ENCODE results near the gene NUP214.

NUP214 gene

GRCh38 chr9:131104016-131104740 is 21.2 kb upstream of the NUP214 start:
- Histone ChIP-seq H3K4me3 (ENCODE audit: low read length) (no peak overlapping the region), H3K27me3 (ENCODE audit: low read depth, low read length) (no peaks in the 10 kb centered on the region), H3K36me3 (replicated peaks; ENCODE audit: low read depth, low read length) (no peaks in the 10 kb centered on the region), H2AFZ (ENCODE audit: low read depth, low read length) (no peak overlapping the region), H3K27ac (ENCODE audit: low read length) (no peak overlapping the region), H3K4me1 (ENCODE audit: low read length) (0 out of 2 replicates have a peak, but pooled peaks cover 3% of the 10 kb centered on the region), H4K20me1 (ENCODE audit: insufficient read depth, low read length) (no peaks in the 10 kb centered on the region), H3K4me2 (ENCODE audit: low read length) (no peak overlapping the region), H3K79me2 (ENCODE audit: low read length) (no peaks in the 10 kb centered on the region), H3K9ac (ENCODE audit: low read length) (no peak overlapping the region), H3K9me3 (ENCODE audit: insufficient read depth, low read length) (no peaks in the 10 kb centered on the region)
- TF ChIP-seq CTCF (IDR thresholded peaks at IDR 0.05; ENCODE audit: low read depth, low read length) (no peak), EZH2phosphoT487 (IDR thresholded peaks at IDR 0.05; ENCODE audit: low read depth) (no peak)

GRCh38 chr9:131105952-131106351 is 19.4 kb upstream of the NUP214 start:
- TF ChIP-seq EZH2phosphoT487 (IDR thresholded peaks at IDR 0.05; ENCODE audit: low read depth): no peak
- TF ChIP-seq CTCF (IDR thresholded peaks at IDR 0.05; ENCODE audit: low read depth, low read length): no peak
- Histone ChIP-seq H3K4me2 (ENCODE audit: low read length) (no peak overlapping the region), H3K79me2 (ENCODE audit: low read length) (no peaks in the 10 kb centered on the region)

GRCh38 chr9:131107760-131108159 is 17.6 kb upstream of the NUP214 start:
- H3K79me2 ChIP-seq (ENCODE audit: low read length): no peaks in the 10 kb centered on the region
- no peaks in the 10 kb centered on the region for H3K9me3 ChIP-seq (ENCODE audit: insufficient read depth, low read length)
- H3K4me2 ChIP-seq (ENCODE audit: low read length): no peak overlapping the region
- TF ChIP-seq CTCF (IDR thresholded peaks at IDR 0.05; ENCODE audit: low read depth, low read length) (no peak), EZH2phosphoT487 (IDR thresholded peaks at IDR 0.05; ENCODE audit: low read depth) (no peak)
- H3K4me1 ChIP-seq (ENCODE audit: low read length): no peaks in the 10 kb centered on the region
- H4K20me1 ChIP-seq (ENCODE audit: insufficient read depth, low read length): no peaks in the 10 kb centered on the region
- no peak overlapping the region for H3K27ac ChIP-seq (ENCODE audit: low read length)
- H2AFZ ChIP-seq (ENCODE audit: low read depth, low read length): no peak overlapping the region
- H3K36me3 ChIP-seq (replicated peaks; ENCODE audit: low read depth, low read length): no peaks in the 10 kb centered on the region
- no peak overlapping the region for H3K9ac ChIP-seq (ENCODE audit: low read length)
- no peak overlapping the region for H3K4me3 ChIP-seq (ENCODE audit: low read length)
- H3K27me3 ChIP-seq (ENCODE audit: low read depth, low read length): no peaks in the 10 kb centered on the region

More at GRCh38 chr9:131105952-131106351, 19.4 kb upstream of the NUP214 start:
- Histone ChIP-seq H3K27ac (ENCODE audit: low read length) (no peak overlapping the region), H3K4me3 (ENCODE audit: low read length) (no peak overlapping the region), H3K27me3 (ENCODE audit: low read depth, low read length) (no peaks in the 10 kb centered on the region), H4K20me1 (ENCODE audit: insufficient read depth, low read length) (no peaks in the 10 kb centered on the region), H3K9ac (ENCODE audit: low read length) (no peak overlapping the region), H3K36me3 (replicated peaks; ENCODE audit: low read depth, low read length) (no peaks in the 10 kb centered on the region), H3K9me3 (ENCODE audit: insufficient read depth, low read length) (no peaks in the 10 kb centered on the region), H2AFZ (ENCODE audit: low read depth, low read length) (no peak overlapping the region), H3K4me1 (ENCODE audit: low read length) (no peaks in the 10 kb centered on the region)

GRCh38 chr9:131111186-131111853 is 14.1 kb upstream of the NUP214 start:
- Histone ChIP-seq H3K36me3 (replicated peaks; ENCODE audit: low read depth, low read length) (no peaks in the 10 kb centered on the region), H2AFZ (ENCODE audit: low read depth, low read length) (no peak overlapping the region), H3K4me1 (ENCODE audit: low read length) (no peaks in the 10 kb centered on the region), H3K4me3 (ENCODE audit: low read length) (no peak overlapping the region), H3K4me2 (ENCODE audit: low read length) (no peak overlapping the region), H3K9me3 (ENCODE audit: insufficient read depth, low read length) (no peaks in the 10 kb centered on the region), H3K9ac (ENCODE audit: low read length) (no peak overlapping the region), H3K27me3 (ENCODE audit: low read depth, low read length) (no peaks in the 10 kb centered on the region), H3K27ac (ENCODE audit: low read length) (no peak overlapping the region), H3K79me2 (ENCODE audit: low read length) (no peaks in the 10 kb centered on the region), H4K20me1 (ENCODE audit: insufficient read depth, low read length) (no peaks in the 10 kb centered on the region)
- TF ChIP-seq CTCF (IDR thresholded peaks at IDR 0.05; ENCODE audit: low read depth, low read length) (no peak), EZH2phosphoT487 (IDR thresholded peaks at IDR 0.05; ENCODE audit: low read depth) (no peak)
